Measurements from ENCODE around the gene NYAP2.

DNA sequence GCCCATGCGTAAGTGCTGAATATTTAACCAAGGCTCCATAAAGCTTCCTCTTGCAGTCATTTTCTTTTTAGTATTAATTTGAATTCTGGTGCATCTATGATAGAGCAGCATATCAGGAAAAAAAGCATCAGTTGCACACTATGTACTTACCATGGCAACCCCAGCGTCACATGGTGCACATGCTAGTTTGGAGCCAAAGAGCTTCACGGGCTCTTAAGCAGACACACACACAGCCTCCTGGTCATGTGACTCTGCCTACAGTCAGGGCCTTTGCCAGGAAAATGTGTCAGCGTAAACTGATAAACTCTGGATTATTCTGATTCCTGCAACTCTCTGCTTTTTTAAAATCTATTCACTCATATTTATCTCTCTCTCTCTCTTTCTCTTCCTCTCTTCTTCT lies 30.2 kb downstream of the NYAP2 start:
- no peak for TF ChIP-seq CTCF (conservative IDR thresholded peaks at IDR 0.05; ENCODE audit: low read length)
- no peak for TF ChIP-seq EZH2phosphoT487 (IDR thresholded peaks at IDR 0.05; ENCODE audit: borderline replicate concordance, low read depth, low read length)

Measured in OCI-LY7 (cell line).